GM18505 (cell line): ENCODE results near the gene ARL5C.

Source experiments
- ATAC-seq: cut with Tn5 transposase; IDR thresholded peaks from one replicate; pipeline ENCODE4 v1.9.1; 2021; ENCODE audit not compliant: unreplicated experiment
- POLR2A ChIP-seq: IDR thresholded peaks from 4 replicates; pipeline ENCODE4 v1.6.1; 2011; ENCODE audit warnings: borderline replicate concordance; ENCODE audit not compliant: insufficient read depth, insufficient read length; ENCODE audit errors: extremely low read depth

Gene ARL5C

GRCh38 chr17:39110435-39111136 is 55.4 kb downstream of the ARL5C start:
- TF ChIP-seq POLR2A, result no peak
- no peak for ATAC-seq

- no peak for ATAC-seq
Measured at GRCh38 chr17:39108461-39109375, 57.2 kb downstream of the ARL5C start.

GRCh38 chr17:39107973-39108372 is 58.0 kb downstream of the ARL5C start:
- no peak for ATAC-seq

More at GRCh38 chr17:39108461-39109375, 57.2 kb downstream of the ARL5C start:
- no peak for TF ChIP-seq POLR2A

GRCh38 chr17:39107155-39107554 is 58.8 kb downstream of the ARL5C start:
- ATAC-seq, result no peak
- TF ChIP-seq POLR2A, result no peak

More at GRCh38 chr17:39107973-39108372, 58.0 kb downstream of the ARL5C start:
- no peak for TF ChIP-seq POLR2A
